H1 (cell line): ENCODE results near the gene ZNF2. TPM values are rescaled to one million over a fixed set of nuclear protein-coding genes. Genes with fewer than 3 reads are reported as not detected.

Experiments
- CTCF ChIA-PET: fragments of 300-600 bp; sonication (Branson Sonifier 250); formaldehyde crosslinking; loops from one replicate; lab custom pipeline; 2021; ENCODE audit not compliant: partially characterized antibody; lab: Charles Lee
- POLR2A ChIA-PET: fragments of 300-600 bp; sonication (Branson Sonifier 250); formaldehyde crosslinking; loops from one replicate; lab custom pipeline; 2021; ENCODE audit warnings: inconsistent platforms; ENCODE audit not compliant: partially characterized antibody; lab: Charles Lee
- DNase-seq, 2 experiments: peaks; one replicate each; pipeline versions ENCODE4 v3.0.0 to v3.0.0-alpha.2; 2010 to 2022; ENCODE audit warnings: low spot score in 2 of 2, low read depth in 1 of 2, mixed read lengths in 1 of 2
- FAIRE-seq: peaks from 2 replicates; lab custom pipeline; 2011; peaks lifted over from hg19 to GRCh38; lab: Jason Lieb, UNC
- H2AFZ ChIP-seq: 2 replicates; pipeline ENCODE4 v1.8.1; 2012; ENCODE audit warnings: low read length, inconsistent platforms
- H2AK5ac ChIP-seq: 2 replicates; pipeline ENCODE4 v1.6.1; 2013; ENCODE audit warnings: low read depth, low read length
- H2BK120ac ChIP-seq: replicated peaks from 2 replicates; pipeline ENCODE3; 2013; ENCODE audit warnings: low read depth, low read length, inconsistent platforms
- H2BK12ac ChIP-seq: 2 replicates; pipeline ENCODE4 v1.6.1; 2013; ENCODE audit warnings: low read depth, low read length
- H2BK15ac ChIP-seq: 2 replicates; pipeline ENCODE4 v1.6.1; 2013; ENCODE audit warnings: low read length
- H2BK20ac ChIP-seq: 2 replicates; pipeline ENCODE4 v1.6.1; 2013; ENCODE audit warnings: low read length
- H2BK5ac ChIP-seq: 2 replicates; pipeline ENCODE4 v1.6.1; 2013; ENCODE audit warnings: low read depth, low read length
- H3K14ac ChIP-seq: 2 replicates; pipeline ENCODE4 v1.6.1; 2013; ENCODE audit warnings: inconsistent platforms; ENCODE audit not compliant: insufficient read length
- H3K18ac ChIP-seq: 2 replicates; pipeline ENCODE4 v1.6.1; 2013; ENCODE audit warnings: low read length; ENCODE audit errors: extremely low read depth
- H3K23ac ChIP-seq: 2 replicates; pipeline ENCODE4 v1.6.1; 2013; ENCODE audit warnings: inconsistent platforms; ENCODE audit not compliant: insufficient read length
- H3K23me2 ChIP-seq: 2 replicates; pipeline ENCODE4 v1.6.1; 2013; ENCODE audit warnings: low read depth, low read length
- H3K27ac ChIP-seq: 2 replicates; pipeline ENCODE4 v1.6.1; 2011; ENCODE audit warnings: low read depth, low read length, inconsistent platforms
- H3K27me3 ChIP-seq, 4 experiments: replicated peaks in 1 of 4; 1 replicate in 1 of 4; 2 replicates in 3 of 4; pipeline versions ENCODE4 v1.6.1 to v1.8.1; 2011 to 2013; ENCODE audit warnings: low read length in 3 of 4, mild to moderate bottlenecking in 3 of 4, inconsistent platforms in 2 of 4, mixed read lengths in 2 of 4, moderate library complexity in 1 of 4; ENCODE audit not compliant: control insufficient read depth in 3 of 4, insufficient read depth in 3 of 4; ENCODE audit errors: extremely low read depth in 1 of 4
- H3K36me3 ChIP-seq, 4 experiments: 2 replicates each; pipeline versions ENCODE4 v1.6.1 to v1.8.1; 2011 to 2013; ENCODE audit warnings: mild to moderate bottlenecking in 4 of 4, low read length in 3 of 4, moderate library complexity in 2 of 4, control low read depth in 1 of 4, inconsistent platforms in 1 of 4; ENCODE audit not compliant: insufficient read depth in 4 of 4, control insufficient read depth in 2 of 4
- H3K4ac ChIP-seq: replicated peaks from 2 replicates; pipeline ENCODE3; 2013; ENCODE audit warnings: low read length, low read depth, mixed read lengths, inconsistent platforms; ENCODE audit not compliant: insufficient read length
- H3K4me1 ChIP-seq, 4 experiments: replicated peaks in 1 of 4; 1 replicate in 1 of 4; 2 replicates in 3 of 4; pipeline versions ENCODE4 v1.6.1 to v1.8.1; 2011 to 2013; ENCODE audit warnings: low read length in 3 of 4, inconsistent platforms in 2 of 4, mixed read lengths in 1 of 4; ENCODE audit not compliant: insufficient read depth in 4 of 4, control insufficient read depth in 3 of 4
- H3K4me2 ChIP-seq, 2 experiments: 2 replicates each; pipeline versions ENCODE4 v1.6.1 to v1.8.1; 2011 to 2013; ENCODE audit warnings: low read depth in 2 of 2, low read length in 2 of 2, control low read depth in 1 of 2, inconsistent platforms in 1 of 2, mild to moderate bottlenecking in 1 of 2; ENCODE audit not compliant: insufficient read depth in 1 of 2
- H3K4me3 ChIP-seq, 4 experiments: fragments of 200-600, 300-600 bp in 1 of 4; sonication (generic), shearing (Covaris generic), sonication (Bioruptor Twin) in 1 of 4; 2 replicates each; pipeline versions ENCODE4 v1.5.1 to v1.8.1; 2011 to 2016; ENCODE audit warnings: low read length in 4 of 4, low read depth in 3 of 4, control low read depth in 2 of 4, inconsistent platforms in 2 of 4, mild to moderate bottlenecking in 2 of 4, mixed read lengths in 1 of 4, moderate library complexity in 1 of 4; ENCODE audit not compliant: insufficient read depth in 2 of 4; ENCODE audit errors: extremely low read depth in 1 of 4
- H3K56ac ChIP-seq: replicated peaks from 2 replicates; pipeline ENCODE3; 2013; ENCODE audit warnings: low read depth, mild to moderate bottlenecking, mixed read lengths, low read length, inconsistent platforms; ENCODE audit not compliant: insufficient read length
- H3K79me1 ChIP-seq: 2 replicates; pipeline ENCODE4 v1.6.1; 2013; ENCODE audit warnings: low read depth, low read length, control low read depth
- H3K79me2 ChIP-seq, 2 experiments: 2 replicates each; pipeline versions ENCODE4 v1.6.1 to v1.8.1; 2012 to 2013; ENCODE audit warnings: low read length in 2 of 2, mild to moderate bottlenecking in 2 of 2, inconsistent platforms in 1 of 2; ENCODE audit not compliant: insufficient read depth in 2 of 2, control insufficient read depth in 1 of 2
- H3K9ac ChIP-seq, 4 experiments: replicated peaks in 1 of 4; 1 replicate in 1 of 4; 2 replicates in 3 of 4; pipeline versions ENCODE4 v1.6.1 to v1.8.1; 2011 to 2013; ENCODE audit warnings: low read depth in 3 of 4, low read length in 3 of 4, control low read depth in 2 of 4, mild to moderate bottlenecking in 2 of 4, moderate library complexity in 2 of 4, inconsistent platforms in 1 of 4; ENCODE audit errors: extremely low read depth in 1 of 4
- H3K9me3 ChIP-seq, 2 experiments: 2 replicates each; pipeline versions ENCODE4 v1.6.1 to v1.8.1; 2012 to 2013; ENCODE audit warnings: mild to moderate bottlenecking in 2 of 2, moderate library complexity in 2 of 2, control low read depth in 1 of 2, inconsistent platforms in 1 of 2, low read depth in 1 of 2, low read length in 1 of 2, mixed read lengths in 1 of 2; ENCODE audit not compliant: insufficient read depth in 2 of 2
- H4K20me1 ChIP-seq, 2 experiments: replicated peaks in 1 of 2; 2 replicates each; pipeline versions ENCODE3 to v1.8.1; 2011 to 2013; ENCODE audit warnings: inconsistent platforms in 2 of 2, low read length in 2 of 2, mild to moderate bottlenecking in 1 of 2; ENCODE audit not compliant: insufficient read depth in 2 of 2, control insufficient read depth in 1 of 2
- H4K5ac ChIP-seq: 2 replicates; pipeline ENCODE4 v1.6.1; 2013; ENCODE audit warnings: low read length, low read depth, mixed read lengths, inconsistent platforms; ENCODE audit not compliant: insufficient read length
- H4K8ac ChIP-seq: 2 replicates; pipeline ENCODE4 v1.8.0; 2013; ENCODE audit warnings: mild to moderate bottlenecking, moderate library complexity, low read length, inconsistent platforms; ENCODE audit not compliant: insufficient read depth; ENCODE audit errors: extremely low read depth
- H4K91ac ChIP-seq: replicated peaks from 2 replicates; pipeline ENCODE3; 2013; ENCODE audit warnings: low read length, mixed read lengths, inconsistent platforms; ENCODE audit not compliant: insufficient read length
- CHD2 ChIP-seq: IDR thresholded peaks from 2 replicates; pipeline ENCODE4 v1.6.1; 2012; ENCODE audit warnings: low read length, improper control_type of control experiment
- EP300 ChIP-seq, 2 experiments: IDR thresholded peaks; 1 replicate in 1 of 2; 2 replicates in 1 of 2; pipeline ENCODE4 v1.6.1; 2011 to 2012; ENCODE audit warnings: low read depth in 2 of 2, low read length in 2 of 2, mild to moderate bottlenecking in 2 of 2, borderline replicate concordance in 1 of 2, inconsistent platforms in 1 of 2, moderate library complexity in 1 of 2
- HDAC6 ChIP-seq: IDR thresholded peaks from one replicate; pipeline ENCODE4 v1.7.1; 2012; ENCODE audit warnings: low read depth, mild to moderate bottlenecking, inconsistent platforms, low read length, moderate library complexity
- JUND ChIP-seq: IDR thresholded peaks from 2 replicates; pipeline ENCODE4 v1.6.1; 2011; ENCODE audit warnings: mild to moderate bottlenecking, improper control_type of control experiment, low read length
- SP4 ChIP-seq: IDR thresholded peaks from 2 replicates; pipeline ENCODE4 v1.6.1; 2012; ENCODE audit warnings: low read length, inconsistent platforms
- SRF ChIP-seq: IDR thresholded peaks from 2 replicates; pipeline ENCODE4 v1.6.1; 2011; ENCODE audit warnings: mild to moderate bottlenecking, low read depth, low read length, moderate library complexity
- TCF12 ChIP-seq: IDR thresholded peaks from 2 replicates; pipeline ENCODE4 v1.6.1; 2011; ENCODE audit warnings: low read depth, mild to moderate bottlenecking, low read length
- YY1 ChIP-seq: IDR thresholded peaks from 2 replicates; pipeline ENCODE4 v1.6.1; 2011; ENCODE audit warnings: low read depth, mild to moderate bottlenecking, low read length
- WGBS, 2 experiments: shearing (Covaris generic) in 1 of 2; methylation state at CpG; one replicate each; pipeline versions ENCODE4 v1.1.6 to v1.1.7; 2013 to 2015; ENCODE audit warnings: low lambda C conversion rate in 2 of 2, mixed read lengths in 2 of 2, inconsistent platforms in 1 of 2, low coverage in 1 of 2, missing lambda C conversion rate in 1 of 2; ENCODE audit not compliant: insufficient replicate concordance in 2 of 2, insufficient coverage in 1 of 2, insufficient read length in 1 of 2; ENCODE audit errors: extremely low coverage in 1 of 2, missing lambda C conversion rate in 1 of 2; 5-methylcytosine and 5-hydroxymethylcytosine counted together
- polyA plus RNA-seq, 7 experiments: library from polyadenylated mRNA; depleted of rRNA in 3 of 7; stranded (reverse) in 5 of 7; unstranded in 2 of 7; fragments of >200 nt in 5 of 7; fragments of 200-250 nt in 2 of 7; gene quantifications; 1 replicate in 5 of 7; 2 replicates in 1 of 7; 4 replicates in 1 of 7; pipeline versions ENCODE4 v1.2.1 to v1.2.3, GENCODE V29; 2011 to 2013; ENCODE audit warnings: missing spikeins in 2 of 7, mixed read lengths in 2 of 7
- total RNA-seq: library from RNA; stranded (reverse); fragmentation: NEBNext Ultra II Directional; extraction: Animal tissue kit (Norgen Biotek cat#: 25700); gene quantifications from 2 replicates; pipeline ENCODE4 v1.2.1, GENCODE V29; 2021

Gene ZNF2
- total and polyA plus RNA-seq, 2 of the 8 experiments (the other 6 are each of a cell fraction or from before 2014, with no cell fraction given) = 1.3 to 3.0 TPM

- H3K36me3 ChIP-seq = no peaks in the 10 kb centered on the region; a peak in 1 of 8 replicates
- H3K79me2 ChIP-seq = no peaks in the 10 kb centered on the region
- FAIRE-seq = no peak
- H3K23ac ChIP-seq = no peak overlapping the region
- no peak overlapping the region for H3K14ac ChIP-seq
- no peak overlapping the region for H3K4ac ChIP-seq
- H2AK5ac ChIP-seq = no peak overlapping the region
- H4K5ac ChIP-seq = no peak overlapping the region
- no peak overlapping the region for H2BK120ac ChIP-seq
- H4K91ac ChIP-seq = no peak overlapping the region
- H3K4me1 ChIP-seq = no peaks in the 10 kb centered on the region
- no peaks in the 10 kb centered on the region for H3K23me2 ChIP-seq
- no peak overlapping the region for H2BK5ac ChIP-seq
- no peak overlapping the region for H3K9ac ChIP-seq
- no peak overlapping the region for H3K56ac ChIP-seq
- H3K4me3 ChIP-seq = no peak overlapping the region
- CTCF ChIA-PET = no interaction called here
- POLR2A ChIA-PET = no interaction called here
- no peak overlapping the region for H4K8ac ChIP-seq
- WGBS, 2 experiments = 83% methylated on average over 2 of the region's 2 CpGs; no CpG with 5 or more reads in 1 of the 2 experiments
- no peak overlapping the region for H3K4me2 ChIP-seq
- TF ChIP-seq CHD2 (no peak), YY1 (no peak), EP300 (IDR thresholded peaks at IDR 0.05; ENCODE audit: borderline replicate concordance in 1 of 2, low read depth in 2 of 2, low read length in 2 of 2) (no peak), TCF12 (no peak), HDAC6 (no peak), SP4 (no peak), SRF (no peak), JUND (no peak)
- peaks cover 22 to 51% of the 10 kb centered on the region in 2 experiments for H3K9me3 ChIP-seq
- no peak overlapping the region for H2BK15ac ChIP-seq
- no peak overlapping the region for H2AFZ ChIP-seq
- H3K27ac ChIP-seq = no peak overlapping the region
- peaks cover 0 to 1% of the 10 kb centered on the region in 2 experiments for H4K20me1 ChIP-seq
- H3K18ac ChIP-seq = no peak overlapping the region
- H2BK12ac ChIP-seq = no peak overlapping the region
- no peaks in the 10 kb centered on the region for H3K27me3 ChIP-seq
- 0 out of 2 replicates have a peak, but pooled peaks cover 2% of the 10 kb centered on the region for H3K79me1 ChIP-seq
- DNase-seq = no peak
- H2BK20ac ChIP-seq = no peak overlapping the region
Observed at GRCh38 chr2:95174031-95174542, 8.5 kb downstream of the ZNF2 start.
